Transverse colon (tissue), 4 donors: ENCODE data around the gene DHX57. TPM values are rescaled to one million over a fixed set of nuclear protein-coding genes. Genes with fewer than 3 reads are reported as not detected.

Source experiments
- DNase-seq: peaks from one replicate; pipeline ENCODE4 v3.0.0-alpha.2; 2019
- H3K27ac ChIP-seq, 4 donors: fragments of 200-600 bp; sonication (generic); 2 replicates each; pipeline ENCODE4 v1.5.1; 2016 to 2018; ENCODE audit warnings: inconsistent platforms in 4 of 4
- H3K27me3 ChIP-seq: fragments of 200-600 bp; sonication (generic); 2 replicates; pipeline ENCODE4 v1.5.1; 2017; ENCODE audit warnings: inconsistent platforms
- H3K36me3 ChIP-seq, 4 donors: fragments of 200-600 bp; sonication (generic); 2 replicates each; pipeline ENCODE4 v1.5.1; 2017 to 2019; ENCODE audit warnings: inconsistent platforms in 4 of 4
- H3K4me1 ChIP-seq, 4 donors: fragments of 200-600 bp; sonication (generic); 2 replicates each; pipeline ENCODE4 v1.5.1; 2017 to 2020; ENCODE audit warnings: inconsistent platforms in 4 of 4
- H3K4me3 ChIP-seq, 4 donors: fragments of 200-600 bp; sonication (generic); 1 replicate in 1 of 4; 2 replicates in 3 of 4; pipeline versions ENCODE4 v1.5.1 to v1.6.1; 2017 to 2019; ENCODE audit warnings: inconsistent platforms in 4 of 4
- H3K9me3 ChIP-seq, 2 donors: fragments of 200-600 bp; sonication (generic); 2 replicates each; pipeline ENCODE4 v1.5.1; 2017 to 2019; ENCODE audit warnings: inconsistent platforms in 2 of 2
- CTCF ChIP-seq, 5 experiments: fragments of 200-600 bp in 3 of 5; fragments of 450-650 bp in 2 of 5; sonication (generic) in 3 of 5; IDR thresholded peaks; 1 replicate in 2 of 5; 2 replicates in 3 of 5; pipeline ENCODE4 v1.5.1; 2016 to 2017; ENCODE audit warnings: antibody characterized with exemption in 5 of 5, inconsistent platforms in 3 of 5, mild to moderate bottlenecking in 2 of 5, moderate library complexity in 1 of 5
- EP300 ChIP-seq: sonication (generic); formaldehyde crosslinking; IDR thresholded peaks from one replicate; pipeline ENCODE4 v1.6.1; 2017; ENCODE audit warnings: antibody characterized with exemption, low read depth
- POLR2A ChIP-seq: fragments of 450-650 bp; IDR thresholded peaks from one replicate; pipeline ENCODE4 v1.6.1; 2016; ENCODE audit warnings: antibody characterized with exemption, mild to moderate bottlenecking, moderate library complexity
- POLR2AphosphoS5 ChIP-seq, 3 donors: sonication (generic); formaldehyde crosslinking; IDR thresholded peaks; one replicate each; pipeline ENCODE4 v1.6.1; 2016; ENCODE audit warnings: antibody characterized with exemption in 3 of 3
- WGBS, 2 donors: methylation state at CpG; one replicate each; pipeline ENCODE4 v1.1.5; 2018; ENCODE audit warnings: low coverage in 1 of 2; 5-methylcytosine and 5-hydroxymethylcytosine counted together
- in situ Hi-C, 4 donors: fragments of 200-750 bp; cut with MboI; loops; one replicate each; pipeline versions ENCODE4 v1.15.0 to v1.15.1; 2017; ENCODE audit warnings: low sequenced_read_pairs in 3 of 4, low pct_ligation_motif_present in 1 of 4, low pct_unique_long_range_greater_than_20kb in 1 of 4
- intact Hi-C: fragments of 100-400 bp; cut with DNase I; formaldehyde crosslinking; loops from one replicate; pipeline ENCODE4 v1.15.1; 2023; ENCODE audit warnings: low total_unique reads
- total RNA-seq, 4 donors: library from RNA; depleted of rRNA; stranded (reverse); fragments of >200 nt; gene quantifications; one replicate each; pipeline ENCODE4 v1.1.0, GENCODE V29; 2016

The DHX57 gene
- total RNA-seq, 4 donors from 2014 or later = 1.5 to 29.7 (median 10.6) TPM

- no peak for DNase-seq
- Histone ChIP-seq H3K27me3 (no peaks in the 10 kb centered on the region), H3K9me3 (no peaks in the 10 kb centered on the region), H3K4me1 (peaks cover 0 to 4% (median 0%) of the 10 kb centered on the region in 4 donors), H3K4me3 (no peak overlapping the region), H3K36me3 (peaks cover 0 to 18% (median 4%) of the 10 kb centered on the region in 4 donors), H3K27ac (no peak overlapping the region)
- intact Hi-C loops (no loop called here), in situ Hi-C loops (no loop called here)
- WGBS, 2 donors = 93 to 100% methylated on average over 2 of the region's 2 CpGs
- TF ChIP-seq POLR2AphosphoS5 (IDR thresholded peaks at IDR 0.05) (no peak), CTCF (IDR thresholded peaks at IDR 0.05) (no peak), EP300 (no peak), POLR2A (no peak)
Observed at GRCh38 chr2:38825956-38826355, 49.8 kb downstream of the DHX57 start.

GRCh38 chr2:38824906-38825305 lies 50.8 kb downstream of the DHX57 start:
- Histone ChIP-seq H3K36me3 (peaks cover 0 to 18% (median 4%) of the 10 kb centered on the region in 4 donors), H3K27me3 (no peaks in the 10 kb centered on the region), H3K9me3 (no peaks in the 10 kb centered on the region), H3K4me1 (peaks cover 0 to 4% (median 0%) of the 10 kb centered on the region in 4 donors), H3K4me3 (no peak overlapping the region), H3K27ac (no peak overlapping the region)
- DNase-seq = no peak
- 96 to 100% methylated on average over 2 of the region's 2 CpGs for WGBS, 2 donors
- no peak for TF ChIP-seq CTCF (IDR thresholded peaks at IDR 0.05)
- TF ChIP-seq POLR2AphosphoS5 (IDR thresholded peaks at IDR 0.05) = no peak
- no peak for TF ChIP-seq EP300
- TF ChIP-seq POLR2A = no peak
- in situ Hi-C loops (no loop called here), intact Hi-C loops (no loop called here)

- WGBS, 2 donors = 74 to 81% methylated on average over 5 of the region's 5 CpGs
- peaks cover 0 to 18% (median 4%) of the 10 kb centered on the region in 4 donors for H3K36me3 ChIP-seq
- intact Hi-C loops = no loop called here
- TF ChIP-seq CTCF (IDR thresholded peaks at IDR 0.05) (no peak), EP300 (no peak), POLR2AphosphoS5 (IDR thresholded peaks at IDR 0.05) (no peak), POLR2A (no peak)
- DNase-seq = no peak
- peaks cover 0 to 4% (median 0%) of the 10 kb centered on the region in 4 donors for H3K4me1 ChIP-seq
- H3K9me3 ChIP-seq = no peaks in the 10 kb centered on the region
- no peaks in the 10 kb centered on the region for H3K27me3 ChIP-seq
- H3K4me3 ChIP-seq = no peak overlapping the region
- in situ Hi-C loops = no loop called here
- H3K27ac ChIP-seq = no peak overlapping the region
Observed at GRCh38 chr2:38823386-38823785, 52.3 kb downstream of the DHX57 start.

GRCh38 chr2:38818565-38818964 lies 57.2 kb downstream of the DHX57 start:
- Histone ChIP-seq H3K9me3 (no peaks in the 10 kb centered on the region), H3K36me3 (peaks cover 0 to 16% (median 6%) of the 10 kb centered on the region in 4 donors), H3K27me3 (no peaks in the 10 kb centered on the region), H3K27ac (no peak overlapping the region), H3K4me3 (no peak overlapping the region), H3K4me1 (no peaks in the 10 kb centered on the region)
- 80 to 81% methylated on average over 6 of the region's 6 CpGs for WGBS, 2 donors
- intact Hi-C loops (no loop called here), in situ Hi-C loops (no loop called here)
- DNase-seq = no peak
- no peak for TF ChIP-seq POLR2AphosphoS5 (IDR thresholded peaks at IDR 0.05)
- no peak for TF ChIP-seq EP300
- no peak for TF ChIP-seq POLR2A
- TF ChIP-seq CTCF (IDR thresholded peaks at IDR 0.05) = no peak
